ENCODE data around the gene FBXW4.

FBXW4 gene

GRCh38 chr10:101695404-101695890 is 477 bp upstream of the FBXW4 start:
- DNase-seq, result no peak

GRCh38 chr10:101693978-101694673 is 844 bp downstream of the FBXW4 start:
- DNase-seq, result peak; percentile 74

- peak; percentile 30 for DNase-seq
These were observed 1.4 kb downstream of the FBXW4 start for GRCh38 chr10:101693651-101693977.

GRCh38 chr10:101691081-101691480 is 3.9 kb downstream of the FBXW4 start:
- DNase-seq, result no peak

- no peak for DNase-seq
These were observed 4.5 kb downstream of the FBXW4 start for GRCh38 chr10:101690461-101690860.

GRCh38 chr10:101687071-101687658 is 7.8 kb downstream of the FBXW4 start:
- no peak for DNase-seq

- no peak for DNase-seq
These were observed 8.6 kb downstream of the FBXW4 start for GRCh38 chr10:101686133-101686925.

- DNase-seq, result no peak
These were observed 10.2 kb downstream of the FBXW4 start for GRCh38 chr10:101684782-101685181.

GRCh38 chr10:101683276-101683675 is 11.7 kb downstream of the FBXW4 start:
- no peak for DNase-seq

- no peak for DNase-seq
These were observed 12.7 kb downstream of the FBXW4 start for GRCh38 chr10:101682172-101682825.

GRCh38 chr10:101676565-101676964 is 18.4 kb downstream of the FBXW4 start:
- DNase-seq, result no peak

- DNase-seq, result no peak
These were observed 19.9 kb downstream of the FBXW4 start for GRCh38 chr10:101675115-101675514.

GRCh38 chr10:101672536-101672935 is 22.4 kb downstream of the FBXW4 start:
- no peak for DNase-seq

GRCh38 chr10:101671453-101671852 is 23.5 kb downstream of the FBXW4 start:
- no peak for DNase-seq

GRCh38 chr10:101670635-101671034 is 24.3 kb downstream of the FBXW4 start:
- no peak for DNase-seq

- no peak for DNase-seq
These were observed 25.8 kb downstream of the FBXW4 start for GRCh38 chr10:101669181-101669580.

- no peak for DNase-seq
These were observed 26.4 kb downstream of the FBXW4 start for GRCh38 chr10:101668566-101668965.

GRCh38 chr10:101666083-101666482 is 28.9 kb downstream of the FBXW4 start:
- no peak for DNase-seq

- no peak for DNase-seq
These were observed 31.9 kb downstream of the FBXW4 start for GRCh38 chr10:101663097-101663496.

- DNase-seq, result no peak
These were observed 34.7 kb downstream of the FBXW4 start for GRCh38 chr10:101660256-101660655.

- no peak for DNase-seq
These were observed 36.0 kb downstream of the FBXW4 start for GRCh38 chr10:101658975-101659374.

GRCh38 chr10:101656890-101657289 is 38.1 kb downstream of the FBXW4 start:
- no peak for DNase-seq

- DNase-seq, result no peak
These were observed 39.4 kb downstream of the FBXW4 start for GRCh38 chr10:101655570-101655969.

Measured in activated CD4-positive, alpha-beta T cell treated with anti-CD3 and anti-CD28 coated beads for 48 hours (primary cell).